Ovary (tissue), 3 donors: ENCODE results near the gene MMD2.

Experiments used
- CTCF ChIP-seq, 3 donors: fragments of 450-650 bp in 2 of 3; fragments of 200-600 bp in 1 of 3; IDR thresholded peaks; one replicate each; pipeline versions ENCODE4 v1.5.1 to v1.8.0; 2016 to 2022; ENCODE audit warnings: antibody characterized with exemption in 3 of 3, mild to moderate bottlenecking in 1 of 3
- EP300 ChIP-seq: sonication (generic); formaldehyde crosslinking; IDR thresholded peaks from one replicate; pipeline ENCODE4 v1.6.1; 2017; ENCODE audit warnings: antibody characterized with exemption
- POLR2A ChIP-seq: fragments of 450-650 bp; IDR thresholded peaks from one replicate; pipeline ENCODE4 v1.6.1; 2017; ENCODE audit warnings: antibody characterized with exemption, mild to moderate bottlenecking, moderate library complexity
- donor health status: DM: no; HTN: no; CAD: no.

GRCh38 chr7:4889682-4890081, 69.3 kb downstream of the MMD2 start:
- no peak for TF ChIP-seq CTCF (IDR thresholded peaks at IDR 0.05)
- no peak for TF ChIP-seq POLR2A
- no peak for TF ChIP-seq EP300
